IMR-90 (cell line): ENCODE data around the gene STMN3. TPM values are rescaled to one million over a fixed set of nuclear protein-coding genes. Genes with fewer than 3 reads are reported as not detected.
A peak's percentile ranks its signal among the peaks of the same experiment; 100 is the strongest.

Experiments
- ATAC-seq: fragments of 200-7000 bp; cut with Tn5 transposase; 2 replicates; pipeline ENCODE4 v1.9.1; 2020; ENCODE audit warnings: low read depth, mild to moderate bottlenecking, moderate library complexity
- BruUV-seq: library from RNA; stranded (reverse); fragments of 400-500 nt; replicated peaks from 2 replicates; lab custom pipeline; 2021; lab: Mats Ljungman, UMichigan
- CTCF ChIA-PET: fragments of 300-600 bp; formaldehyde crosslinking; extraction: SDS; loops from one replicate; lab custom pipeline; 2021; ENCODE audit warnings: antibody characterized with exemption; lab: Yijun Ruan, JAX
- POLR2A ChIA-PET: fragments of 300-600 bp; sonication (Branson Sonifier 250); formaldehyde crosslinking; loops from one replicate; lab custom pipeline; 2022; ENCODE audit warnings: antibody characterized with exemption; ENCODE audit not compliant: unreplicated experiment; lab: Charles Lee
- DNase-seq: peaks from one replicate; pipeline ENCODE4 v3.0.0; 2013
- H2AFZ ChIP-seq: replicated peaks from 2 replicates; pipeline ENCODE3; 2013; ENCODE audit warnings: low read length, mild to moderate bottlenecking; ENCODE audit not compliant: poor library complexity
- H2AK5ac ChIP-seq: 2 replicates; pipeline ENCODE4 v1.6.1; 2013; ENCODE audit warnings: low read depth, low read length, inconsistent platforms
- H2AK9ac ChIP-seq: replicated peaks from 2 replicates; pipeline ENCODE3; 2013; ENCODE audit warnings: mild to moderate bottlenecking, low read depth, low read length, moderate library complexity; ENCODE audit not compliant: poor library complexity
- H2BK120ac ChIP-seq: 2 replicates; pipeline ENCODE4 v1.6.1; 2013; ENCODE audit warnings: low read depth, low read length, inconsistent platforms
- H2BK15ac ChIP-seq: 3 replicates; pipeline ENCODE4 v1.6.1; 2013; ENCODE audit warnings: low read depth, low read length, inconsistent platforms
- H2BK20ac ChIP-seq: 2 replicates; pipeline ENCODE4 v1.6.1; 2013; ENCODE audit warnings: low read depth, mild to moderate bottlenecking, inconsistent platforms, low read length, moderate library complexity
- H2BK5ac ChIP-seq: 2 replicates; pipeline ENCODE4 v1.6.1; 2013; ENCODE audit warnings: mild to moderate bottlenecking, low read depth, low read length, inconsistent platforms; ENCODE audit not compliant: poor library complexity, severe bottlenecking
- H3K14ac ChIP-seq: replicated peaks from 2 replicates; pipeline ENCODE4 v1.6.1; 2013; ENCODE audit warnings: low read depth, low read length, inconsistent platforms
- H3K18ac ChIP-seq: 2 replicates; pipeline ENCODE4 v1.6.1; 2013; ENCODE audit warnings: low read depth, low read length, control low read depth
- H3K23ac ChIP-seq: 2 replicates; pipeline ENCODE4 v1.6.1; 2013; ENCODE audit warnings: low read depth, low read length, inconsistent platforms
- H3K27ac ChIP-seq: 2 replicates; pipeline ENCODE4 v1.5.1; 2013; ENCODE audit warnings: mild to moderate bottlenecking, control low read depth, low read length; ENCODE audit not compliant: insufficient read depth
- H3K27me3 ChIP-seq: 2 replicates; pipeline ENCODE4 v1.6.1; 2013; ENCODE audit warnings: low read length; ENCODE audit not compliant: control insufficient read depth, insufficient read depth
- H3K36me3 ChIP-seq: 2 replicates; pipeline ENCODE4 v1.6.1; 2013; ENCODE audit warnings: low read length, mixed read lengths; ENCODE audit not compliant: control insufficient read depth, insufficient read depth
- H3K4ac ChIP-seq: 2 replicates; pipeline ENCODE4 v1.6.1; 2013; ENCODE audit warnings: low read depth, low read length, inconsistent platforms
- H3K4me1 ChIP-seq: 2 replicates; pipeline ENCODE4 v1.6.1; 2013; ENCODE audit warnings: low read length, mixed read lengths; ENCODE audit not compliant: control insufficient read depth, insufficient read depth
- H3K4me2 ChIP-seq: 2 replicates; pipeline ENCODE4 v1.6.1; 2013; ENCODE audit warnings: low read depth, mild to moderate bottlenecking, control low read depth, low read length, moderate library complexity
- H3K4me3 ChIP-seq: 2 replicates; pipeline ENCODE4 v1.5.1; 2013; ENCODE audit warnings: low read depth, mild to moderate bottlenecking, control low read depth, low read length, moderate library complexity; ENCODE audit not compliant: insufficient read depth
- H3K56ac ChIP-seq: 2 replicates; pipeline ENCODE4 v1.6.1; 2013; ENCODE audit warnings: low read length, inconsistent platforms; ENCODE audit not compliant: insufficient read depth; ENCODE audit errors: extremely low read depth
- H3K79me1 ChIP-seq, 2 experiments: 2 replicates each; pipeline ENCODE4 v1.6.1; 2013; ENCODE audit warnings: low read length in 2 of 2, inconsistent platforms in 1 of 2, low read depth in 1 of 2
- H3K9ac ChIP-seq: 2 replicates; pipeline ENCODE4 v1.6.1; 2013; ENCODE audit warnings: low read depth, low read length, control low read depth
- H3K9me1 ChIP-seq: 2 replicates; pipeline ENCODE4 v1.6.1; 2013; ENCODE audit warnings: low read length, inconsistent platforms; ENCODE audit not compliant: insufficient read depth
- H3K9me3 ChIP-seq: 2 replicates; pipeline ENCODE4 v1.6.1; 2013; ENCODE audit warnings: low read length; ENCODE audit not compliant: control insufficient read depth, insufficient read depth
- H4K20me1 ChIP-seq: 2 replicates; pipeline ENCODE4 v1.6.1; 2013; ENCODE audit warnings: low read length, inconsistent platforms; ENCODE audit not compliant: insufficient read depth
- H4K5ac ChIP-seq: 2 replicates; pipeline ENCODE4 v1.6.1; 2013; ENCODE audit warnings: mild to moderate bottlenecking, low read depth, low read length, control low read depth
- H4K8ac ChIP-seq, 2 experiments: 2 replicates each; pipeline ENCODE4 v1.6.1; 2013; ENCODE audit warnings: low read depth in 2 of 2, low read length in 2 of 2, control low read depth in 1 of 2, inconsistent platforms in 1 of 2
- H4K91ac ChIP-seq: 2 replicates; pipeline ENCODE4 v1.6.1; 2013; ENCODE audit warnings: low read depth, low read length, inconsistent platforms; ENCODE audit not compliant: insufficient read depth
- BHLHE40 ChIP-seq: fragments of 150-350 bp; IDR thresholded peaks from 2 replicates; pipeline ENCODE4 v1.6.1; 2016; ENCODE audit warnings: mild to moderate bottlenecking, low read depth, low read length
- CHD1 ChIP-seq: IDR thresholded peaks from 2 replicates; pipeline ENCODE4 v1.6.1; 2012; ENCODE audit warnings: low read depth, low read length, improper control_type of control experiment
- CTCF ChIP-seq: conservative IDR thresholded peaks from 2 replicates; pipeline ENCODE4 v1.5.1; 2012; ENCODE audit warnings: mild to moderate bottlenecking, low read depth, low read length, improper control_type of control experiment
- ELK1 ChIP-seq: fragments of 150-350 bp; IDR thresholded peaks from 2 replicates; pipeline ENCODE4 v1.6.1; 2016; ENCODE audit warnings: low read depth, mild to moderate bottlenecking, low read length, moderate library complexity, borderline replicate concordance
- FOS ChIP-seq: fragments of 150-350 bp; IDR thresholded peaks from 2 replicates; pipeline ENCODE4 v1.6.1; 2016; ENCODE audit warnings: low read depth, low read length
- MAFK ChIP-seq: IDR thresholded peaks from 2 replicates; pipeline ENCODE4 v1.6.1; 2012; ENCODE audit warnings: low read depth, low read length, improper control_type of control experiment
- MAZ ChIP-seq: IDR thresholded peaks from 2 replicates; pipeline ENCODE4 v1.6.1; 2012; ENCODE audit warnings: low read depth, mild to moderate bottlenecking, low read length, improper control_type of control experiment, moderate library complexity, borderline replicate concordance
- NFE2L2 ChIP-seq: fragments of 150-350 bp; IDR thresholded peaks from 2 replicates; pipeline ENCODE4 v1.6.1; 2016; ENCODE audit warnings: low read depth, mild to moderate bottlenecking, low read length
- POLR2A ChIP-seq: IDR thresholded peaks from 2 replicates; pipeline ENCODE4 v1.6.1; 2012; ENCODE audit warnings: mild to moderate bottlenecking, low read depth, low read length
- RAD21 ChIP-seq: IDR thresholded peaks from 2 replicates; pipeline ENCODE4 v1.6.1; 2012; ENCODE audit warnings: low read length, improper control_type of control experiment
- RCOR1 ChIP-seq: IDR thresholded peaks from 2 replicates; pipeline ENCODE4 v1.6.1; 2012; ENCODE audit warnings: mild to moderate bottlenecking, low read length, improper control_type of control experiment; ENCODE audit not compliant: insufficient replicate concordance
- RFX5 ChIP-seq: IDR thresholded peaks from 2 replicates; pipeline ENCODE4 v1.8.0; 2012; ENCODE audit warnings: low read depth, mild to moderate bottlenecking, low read length, moderate library complexity
- SMC3 ChIP-seq: fragments of 150-350 bp; IDR thresholded peaks from 2 replicates; pipeline ENCODE4 v1.6.1; 2016; ENCODE audit warnings: low read depth, mild to moderate bottlenecking, antibody characterized with exemption, low read length, moderate library complexity
- WGBS, 2 experiments: methylation state at CpG; one replicate each; pipeline versions ENCODE4 v1.1.5 to v1.1.7; 2013; ENCODE audit warnings: missing lambda C conversion rate in 2 of 2; ENCODE audit not compliant: insufficient read length in 1 of 2; ENCODE audit errors: extremely low coverage in 2 of 2; 5-methylcytosine and 5-hydroxymethylcytosine counted together
- dilution Hi-C: fragments of 300-500 bp; cut with HindIII; formaldehyde crosslinking; loops from one replicate; pipeline ENCODE4 v1.14.3; 2018; ENCODE audit warnings: low sequenced_read_pairs; ENCODE audit not compliant: unreplicated experiment
- in situ Hi-C: fragments of 300-500 bp; cut with MboI; formaldehyde crosslinking; loops from 3 replicates; pipeline ENCODE4 v1.14.3; 2019; ENCODE audit warnings: low sequenced_read_pairs, inconsistent platforms, mixed read lengths
- intact Hi-C: fragments of 100-400 bp; cut with micrococcal nuclease; formaldehyde crosslinking; loops from 2 replicates; pipeline ENCODE4 v1.10.0; 2022
- polyA plus RNA-seq, 3 experiments: library from polyadenylated mRNA; depleted of rRNA; stranded (reverse); fragments of >200 nt; gene quantifications; 2 replicates each; pipeline ENCODE4 v1.2.3, GENCODE V29; 2012; ENCODE audit warnings: low replicate concordance in 1 of 3
- total RNA-seq: library from RNA; depleted of rRNA; stranded (reverse); fragments of >200 nt; gene quantifications from 2 replicates; pipeline ENCODE4 v1.2.3, GENCODE V29; 2012

The STMN3 gene
- total and polyA plus RNA-seq, 2 of the 4 experiments (the other 2 are of a cell fraction), result 20.3 to 62.3 TPM

- Histone ChIP-seq H3K56ac (no peak overlapping the region), H3K9ac (no peak overlapping the region), H2AK5ac (peak overlapping the region; percentile 53; the same call in 1 of the 2 replicates), H4K91ac (0 out of 2 replicates have a peak overlapping the region, but pooled peaks have one; percentile 93), H2AFZ (peak overlapping the region; percentile 64), H4K5ac (peak overlapping the region; percentile 18; the same call in 1 of the 2 replicates), H4K20me1 (no peaks in the 10 kb centered on the region), H3K23ac (no peak overlapping the region), H3K14ac (no peak overlapping the region), H2AK9ac (peak overlapping the region; percentile 79), H3K27ac (no peak overlapping the region; the same call in 1 of the 2 replicates), H2BK5ac (peak overlapping the region; percentile 98), H4K8ac (peak overlapping the region; percentile 27 to 34; a peak in 2 of 4 replicates), H2BK15ac (no peak overlapping the region; the same call in 2 of the 3 replicates), H3K27me3 (no peaks in the 10 kb centered on the region), H3K79me1 (peaks cover 11 to 54% of the 10 kb centered on the region in 2 experiments; a peak in 3 of 4 replicates), H3K36me3 (peaks cover 12% of the 10 kb centered on the region; the same call in 1 of the 2 replicates), H3K4me2 (no peak overlapping the region), H3K18ac (no peak overlapping the region), H2BK120ac (no peak overlapping the region), H2BK20ac (no peak overlapping the region), H3K4me3 (no peak overlapping the region), H3K4ac (peak overlapping the region; percentile 22; the same call in 1 of the 2 replicates), H3K4me1 (peaks cover 22% of the 10 kb centered on the region), H3K9me1 (no peaks in the 10 kb centered on the region), H3K9me3 (no peaks in the 10 kb centered on the region)
- DNase-seq (no peak), ATAC-seq (no peak)
- intact Hi-C loops (no loop called here), in situ Hi-C loops (no loop called here), dilution Hi-C loops (no loop called here)
- TF ChIP-seq MAZ, result no peak
- TF ChIP-seq CHD1, result no peak
- no peak for TF ChIP-seq ELK1
- TF ChIP-seq POLR2A, result no peak; the same call in 1 of the 2 replicates
- TF ChIP-seq RAD21, result no peak
- no peak for TF ChIP-seq NFE2L2
- no peak for TF ChIP-seq CTCF
- TF ChIP-seq FOS, result no peak
- TF ChIP-seq SMC3, result no peak
- no peak for TF ChIP-seq MAFK
- TF ChIP-seq BHLHE40, result no peak
- no peak for TF ChIP-seq RCOR1
- no peak for TF ChIP-seq RFX5
- no TSS peak for BruUV-seq
- POLR2A ChIA-PET, result interaction anchor here (1.2 to 1.6 kb wide), 3 partner anchors 10 to 15 kb away, joined by 3 to 5 read pairs (median 4); partner anchors contain the start of genes ARFRP1 and ZGPAT
- CTCF ChIA-PET, result interaction anchor here (1.5 kb wide), 1 partner anchor 10 kb away, joined by 8 read pairs; the partner anchor contains the start of genes ARFRP1 and ZGPAT
- 83% methylated on average over 18 of the region's 40 CpGs; no CpG with 5 or more reads in 1 of the 2 experiments for WGBS, 2 experiments
Observed at GRCh38 chr20:63697868-63698545, 44.8 kb upstream of the STMN3 start.
